Retinal pigment epithelial cell (primary cell): ENCODE data around the gene TMEM225B.

ENCODE experiments used
- DNase-seq: peaks from one replicate; pipeline ENCODE4 v3.0.0-alpha.2; 2010; ENCODE audit warnings: low read depth
- H3K4me3 ChIP-seq: 2 replicates; pipeline ENCODE4 v1.5.1; 2011; ENCODE audit warnings: mild to moderate bottlenecking, low read length, control low read depth, moderate library complexity
- TF ChIP-seq, protein P1 (sequence below): conservative IDR thresholded peaks from 2 replicates; pipeline ENCODE4 v1.5.1; 2011; ENCODE audit warnings: low read depth, low read length, control low read depth, inconsistent platforms

The TMEM225B gene

DNA sequence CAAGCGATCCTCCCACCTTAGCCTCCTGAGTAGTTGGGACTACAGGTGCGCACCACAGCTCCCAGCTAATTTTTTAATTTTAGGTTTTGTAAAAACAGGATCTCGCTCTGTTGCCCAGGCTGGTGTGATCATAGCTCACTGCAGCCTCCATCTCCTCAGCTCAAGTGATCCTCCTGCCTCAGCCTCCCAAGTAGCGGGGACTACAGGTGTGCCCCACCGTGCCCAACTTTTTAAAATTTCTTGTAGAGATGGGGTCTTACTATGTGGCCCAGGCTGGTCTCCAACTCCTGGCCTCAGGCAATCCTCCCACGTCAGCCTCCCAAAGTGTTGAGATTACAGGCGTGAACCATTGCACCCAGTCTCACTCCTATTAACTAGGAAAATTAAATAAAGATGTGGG, 7.5 kb downstream of the TMEM225B start:
- no peak for DNase-seq
- TF ChIP-seq, protein P1, sequence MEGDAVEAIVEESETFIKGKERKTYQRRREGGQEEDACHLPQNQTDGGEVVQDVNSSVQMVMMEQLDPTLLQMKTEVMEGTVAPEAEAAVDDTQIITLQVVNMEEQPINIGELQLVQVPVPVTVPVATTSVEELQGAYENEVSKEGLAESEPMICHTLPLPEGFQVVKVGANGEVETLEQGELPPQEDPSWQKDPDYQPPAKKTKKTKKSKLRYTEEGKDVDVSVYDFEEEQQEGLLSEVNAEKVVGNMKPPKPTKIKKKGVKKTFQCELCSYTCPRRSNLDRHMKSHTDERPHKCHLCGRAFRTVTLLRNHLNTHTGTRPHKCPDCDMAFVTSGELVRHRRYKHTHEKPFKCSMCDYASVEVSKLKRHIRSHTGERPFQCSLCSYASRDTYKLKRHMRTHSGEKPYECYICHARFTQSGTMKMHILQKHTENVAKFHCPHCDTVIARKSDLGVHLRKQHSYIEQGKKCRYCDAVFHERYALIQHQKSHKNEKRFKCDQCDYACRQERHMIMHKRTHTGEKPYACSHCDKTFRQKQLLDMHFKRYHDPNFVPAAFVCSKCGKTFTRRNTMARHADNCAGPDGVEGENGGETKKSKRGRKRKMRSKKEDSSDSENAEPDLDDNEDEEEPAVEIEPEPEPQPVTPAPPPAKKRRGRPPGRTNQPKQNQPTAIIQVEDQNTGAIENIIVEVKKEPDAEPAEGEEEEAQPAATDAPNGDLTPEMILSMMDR = no peak
- H3K4me3 ChIP-seq = no peak overlapping the region

DNA sequence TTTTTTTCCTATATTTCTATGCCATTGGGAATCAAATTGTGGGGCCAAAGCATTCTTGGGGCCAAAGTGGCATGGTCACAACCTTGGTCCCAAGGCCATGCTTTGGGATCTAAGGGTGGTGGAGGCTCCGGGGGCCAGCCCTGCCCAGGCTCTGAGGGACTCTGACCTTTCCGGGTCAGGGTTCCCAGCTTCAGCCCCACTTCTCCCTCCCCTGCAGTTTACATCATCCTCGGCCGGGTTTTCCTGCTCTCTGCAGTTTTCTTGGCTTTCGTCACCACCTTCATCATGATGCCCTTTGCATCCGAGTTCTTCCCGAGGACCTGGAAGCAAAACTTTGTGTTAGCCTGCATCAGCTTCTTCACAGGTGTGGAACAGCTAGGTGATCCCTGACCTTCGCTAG, 8.5 kb downstream of the TMEM225B start:
- H3K4me3 ChIP-seq = no peak overlapping the region
- TF ChIP-seq, protein P1 = no peak
- no peak for DNase-seq

DNA sequence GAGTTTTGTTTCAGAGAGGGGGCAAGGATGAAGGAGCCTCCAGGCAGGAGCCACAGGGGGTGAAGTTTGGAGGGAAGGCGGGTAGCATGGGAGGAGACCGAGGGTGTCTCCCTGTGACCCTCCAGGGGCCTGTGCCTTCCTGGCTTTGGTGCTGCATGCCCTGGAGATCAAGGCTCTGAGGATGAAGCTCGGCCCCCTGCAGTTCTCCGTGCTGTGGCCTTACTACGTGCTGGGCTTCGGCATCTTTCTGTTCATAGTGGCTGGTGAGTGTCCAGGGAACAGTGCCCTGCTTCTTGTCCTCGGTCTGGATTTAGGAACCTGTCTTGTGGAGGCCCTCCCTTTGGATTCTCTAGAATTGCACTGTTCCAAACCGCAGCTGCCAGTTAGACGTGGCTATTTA, 9.5 kb downstream of the TMEM225B start:
- TF ChIP-seq, protein P1 = no peak
- no peak for DNase-seq
- no peak overlapping the region for H3K4me3 ChIP-seq

DNA sequence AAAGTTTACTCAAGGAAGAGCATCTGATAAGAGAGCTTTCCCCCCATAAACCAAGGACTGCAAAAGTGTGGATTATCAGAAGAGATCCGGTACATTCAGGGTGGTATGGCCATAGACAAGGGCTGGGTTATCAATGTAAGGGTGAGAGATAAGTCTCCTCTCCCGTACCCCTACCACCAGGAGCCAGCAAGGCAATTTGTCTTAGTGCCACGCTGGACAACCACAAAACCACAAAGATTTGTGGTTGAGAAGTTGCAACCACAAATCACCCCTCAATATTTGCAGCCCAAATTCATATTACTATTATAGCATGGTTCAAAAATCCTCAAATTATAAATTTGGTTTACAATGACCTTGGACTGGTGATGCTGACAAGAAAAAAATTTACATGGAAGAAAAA, 16.4 kb downstream of the TMEM225B start:
- TF ChIP-seq, protein P1 = no peak
- DNase-seq = no peak

DNA sequence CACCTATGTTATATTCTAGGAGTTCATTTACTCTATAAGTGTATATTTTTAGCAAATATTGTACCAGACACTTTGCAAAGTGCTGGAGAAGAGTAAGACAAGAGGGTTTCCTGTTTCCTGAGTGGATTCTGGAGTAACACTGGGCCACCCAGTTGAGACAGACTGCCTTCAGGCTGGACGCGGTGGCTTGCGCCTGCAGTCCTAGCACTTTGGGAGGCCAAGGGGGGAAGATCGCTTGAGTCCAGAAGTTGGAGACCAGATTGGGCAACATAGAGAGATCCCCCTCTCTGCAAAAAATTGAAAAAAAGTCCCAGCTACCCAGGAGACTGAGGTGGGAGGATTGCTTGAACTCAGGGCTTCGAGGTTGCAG, 17.9 kb downstream of the TMEM225B start:
- TF ChIP-seq, protein P1 = no peak
- no peak for DNase-seq
- peak overlapping the region; percentile 93 for H3K4me3 ChIP-seq

More for the DNA sequence above, 16.4 kb downstream of the TMEM225B start:
- no peak overlapping the region for H3K4me3 ChIP-seq

DNA sequence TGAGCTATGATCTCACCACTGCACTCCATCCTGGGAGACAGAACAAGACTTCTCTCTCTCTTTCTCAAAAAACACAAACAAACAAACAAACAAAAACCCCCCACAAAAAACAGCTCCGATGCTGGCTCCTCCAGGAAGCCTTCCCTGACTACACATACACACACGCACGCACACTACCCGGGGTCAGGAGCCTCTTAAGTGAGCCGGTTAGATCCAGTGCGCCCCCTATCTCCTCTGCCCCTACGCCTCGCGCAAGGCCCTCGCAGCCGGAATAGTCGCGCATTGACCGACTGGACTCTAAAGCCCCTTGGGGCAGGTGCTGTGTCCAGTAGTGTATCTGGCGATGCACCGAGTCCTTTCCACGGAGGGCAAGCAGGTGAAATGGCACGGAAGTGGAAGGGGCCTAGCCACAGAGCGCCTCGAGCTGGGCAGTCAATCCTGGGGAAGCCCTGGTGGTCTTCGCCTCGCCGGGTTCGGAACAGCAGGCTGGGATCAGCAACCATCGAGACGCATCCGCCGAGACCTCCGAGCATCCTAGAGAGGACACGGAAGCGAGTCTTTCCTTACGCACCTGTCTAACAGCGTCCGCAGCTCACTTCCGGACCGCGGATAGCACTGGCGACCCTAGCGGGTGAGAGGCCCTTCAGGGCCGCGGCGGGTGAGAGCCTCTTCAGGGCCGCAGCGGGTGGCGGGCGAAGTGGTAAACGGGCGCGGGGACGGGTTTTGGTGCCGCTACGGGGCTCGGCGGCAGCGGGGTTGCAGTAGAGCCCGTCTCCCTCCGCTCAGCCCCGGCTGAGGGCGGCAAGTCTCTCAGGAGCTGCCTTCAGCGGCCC, 18.5 kb downstream of the TMEM225B start, which contains the start of gene ZSCAN25:
TSS of gene ZSCAN25 (plus strand) at position 588 of the 833 bp plus-strand sequence. CDS start 2,661 bp downstream, outside the sequence.
- TF ChIP-seq, protein P1 = peak; percentile 68
- H3K4me3 ChIP-seq = peak within 1 kb of the TSS; percentile 93
- peak; percentile 86 for DNase-seq
